ENCODE measurements around the gene CEP85. TPM values are rescaled to one million over a fixed set of nuclear protein-coding genes. Genes with fewer than 3 reads are reported as not detected.

Gene CEP85
- total and polyA plus RNA-seq, 2 of the 13 experiments (the other 11 are each of a cell fraction or from before 2014, with no cell fraction given): 16.1 to 26.7 TPM

DNA sequence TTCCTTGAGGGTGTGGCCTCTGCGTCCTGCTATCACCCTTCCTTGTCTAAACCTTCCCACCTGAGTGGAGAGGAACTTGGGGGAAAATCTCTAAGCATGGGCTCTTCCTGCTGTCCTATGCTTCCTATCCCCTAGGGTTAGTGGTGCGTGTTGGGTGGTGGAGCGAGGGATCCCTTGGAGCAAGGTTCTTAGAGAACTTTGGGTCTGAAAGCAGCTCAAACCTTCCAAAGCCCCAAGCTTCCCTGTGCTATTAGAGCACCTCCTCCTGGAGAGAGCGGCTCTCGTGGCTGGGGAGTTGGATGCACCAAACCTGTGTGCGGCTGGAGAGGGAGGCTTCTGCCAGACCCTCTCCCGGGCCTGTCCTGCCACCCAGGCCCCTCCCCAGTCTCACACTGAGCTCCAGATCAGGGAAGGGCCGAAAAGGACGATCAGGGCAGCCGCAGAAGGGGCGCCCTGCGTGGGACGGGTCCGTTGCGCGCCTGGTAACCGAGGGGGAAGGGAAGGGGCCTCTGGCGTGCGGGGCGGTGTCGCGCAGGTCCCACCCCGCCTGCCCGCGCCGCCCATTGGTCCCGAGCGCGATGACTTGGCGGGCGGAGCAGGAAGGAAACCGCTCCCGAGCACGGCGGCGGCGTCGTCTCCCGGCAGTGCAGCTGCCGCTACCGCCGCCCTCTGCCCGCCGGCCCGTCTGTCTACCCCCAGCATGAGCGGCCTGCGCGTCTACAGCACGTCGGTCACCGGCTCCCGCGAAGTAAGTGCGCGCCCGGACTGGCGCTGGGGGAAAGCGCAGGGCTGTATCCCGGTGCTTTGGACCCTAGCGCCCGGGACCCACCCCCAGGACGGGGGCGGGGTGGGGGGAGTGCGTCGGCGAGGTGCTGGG lies 45.7 kb downstream of the CEP85 start, which contains the start of gene SH3BGRL3 (continued):
- TF ChIP-seq JUND (CRISPR knock-in tag; IDR thresholded peaks at IDR 0.05) (no peak), BCL6 (CRISPR knock-in tag; IDR thresholded peaks at IDR 0.05) (no peak), TRIM24 (CRISPR knock-in tag; IDR thresholded peaks at IDR 0.05) (no peak), SMARCE1 (IDR thresholded peaks at IDR 0.05; ENCODE audit: borderline replicate concordance) (no peak), U2AF1 (optimal IDR thresholded peaks at IDR 0.05; ENCODE audit: low read depth, low read length) (no peak), ZNF468 (CRISPR knock-in tag; IDR thresholded peaks at IDR 0.05) (no peak), HOMEZ (CRISPR knock-in tag; IDR thresholded peaks at IDR 0.05; ENCODE audit: low read depth) (no peak), RFXANK (CRISPR knock-in tag; IDR thresholded peaks at IDR 0.05) (peak; percentile 75), ZNF749 (CRISPR knock-in tag; IDR thresholded peaks at IDR 0.05; ENCODE audit: borderline replicate concordance) (peak; percentile 86), ZBTB3 (CRISPR knock-in tag; IDR thresholded peaks at IDR 0.05; ENCODE audit: borderline replicate concordance, low read depth) (no peak), ZSCAN20 (CRISPR knock-in tag; IDR thresholded peaks at IDR 0.05; ENCODE audit: borderline replicate concordance) (no peak), ETV5 (CRISPR knock-in tag; IDR thresholded peaks at IDR 0.05; ENCODE audit: borderline replicate concordance) (peak; percentile 58), MYNN (CRISPR knock-in tag; IDR thresholded peaks at IDR 0.05; ENCODE audit: low read depth) (no peak), ZSCAN21 (CRISPR knock-in tag; IDR thresholded peaks at IDR 0.05; ENCODE audit: borderline replicate concordance) (no peak), ZHX2 (IDR thresholded peaks at IDR 0.05; ENCODE audit: low read depth) (no peak), ZHX2 (CRISPR knock-in tag; IDR thresholded peaks at IDR 0.05; ENCODE audit: borderline replicate concordance) (no peak), ZNF329 (CRISPR knock-in tag; IDR thresholded peaks at IDR 0.05; ENCODE audit: low read depth) (peak; percentile 72; the same call in 1 of the 2 replicates), CCDC6 (CRISPR knock-in tag; IDR thresholded peaks at IDR 0.05) (peak; percentile 67), SPEN (CRISPR knock-in tag; IDR thresholded peaks at IDR 0.05; ENCODE audit: low read depth) (peak; percentile 66; the same call in 1 of the 2 replicates), JUN (CRISPR knock-in tag; IDR thresholded peaks at IDR 0.05) (no peak)
- TF ChIP-seq, protein P1, sequence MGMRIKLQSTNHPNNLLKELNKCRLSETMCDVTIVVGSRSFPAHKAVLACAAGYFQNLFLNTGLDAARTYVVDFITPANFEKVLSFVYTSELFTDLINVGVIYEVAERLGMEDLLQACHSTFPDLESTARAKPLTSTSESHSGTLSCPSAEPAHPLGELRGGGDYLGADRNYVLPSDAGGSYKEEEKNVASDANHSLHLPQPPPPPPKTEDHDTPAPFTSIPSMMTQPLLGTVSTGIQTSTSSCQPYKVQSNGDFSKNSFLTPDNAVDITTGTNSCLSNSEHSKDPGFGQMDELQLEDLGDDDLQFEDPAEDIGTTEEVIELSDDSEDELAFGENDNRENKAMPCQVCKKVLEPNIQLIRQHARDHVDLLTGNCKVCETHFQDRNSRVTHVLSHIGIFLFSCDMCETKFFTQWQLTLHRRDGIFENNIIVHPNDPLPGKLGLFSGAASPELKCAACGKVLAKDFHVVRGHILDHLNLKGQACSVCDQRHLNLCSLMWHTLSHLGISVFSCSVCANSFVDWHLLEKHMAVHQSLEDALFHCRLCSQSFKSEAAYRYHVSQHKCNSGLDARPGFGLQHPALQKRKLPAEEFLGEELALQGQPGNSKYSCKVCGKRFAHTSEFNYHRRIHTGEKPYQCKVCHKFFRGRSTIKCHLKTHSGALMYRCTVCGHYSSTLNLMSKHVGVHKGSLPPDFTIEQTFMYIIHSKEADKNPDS (CRISPR knock-in tag; IDR thresholded peaks at IDR 0.05): no peak

Data from HepG2 (cell line).